Endothelial cell of umbilical vein (primary cell): ENCODE results near the gene VGLL3. TPM values are rescaled to one million over a fixed set of nuclear protein-coding genes. Genes with fewer than 3 reads are reported as not detected.

Source experiments
- BruUV-seq: library from RNA; stranded (reverse); fragments of 400-500 nt; replicated peaks from 2 replicates; lab custom pipeline; 2021; lab: Mats Ljungman, UMichigan
- CTCF ChIA-PET: fragments of 300-600, 350-600 bp; sonication (Branson Sonifier 250); formaldehyde crosslinking; loops from one replicate; lab custom pipeline; 2021; ENCODE audit warnings: antibody characterized with exemption, inconsistent platforms; lab: Charles Lee
- POLR2A ChIA-PET: fragments of 300-600, 350-600 bp; sonication (Branson Sonifier 250); formaldehyde crosslinking; loops from one replicate; lab custom pipeline; 2021; ENCODE audit warnings: antibody characterized with exemption, inconsistent platforms; lab: Charles Lee
- DNase-seq: peaks from one replicate; pipeline ENCODE4 v3.0.0-alpha.2; 2011; ENCODE audit warnings: low read depth, low spot score
- FAIRE-seq: peaks from 2 replicates; lab custom pipeline; 2011; peaks lifted over from hg19 to GRCh38; lab: Jason Lieb, UNC
- H2AFZ ChIP-seq: 2 replicates; pipeline ENCODE4 v1.6.0; 2012; ENCODE audit warnings: low read depth, low read length, control low read depth, inconsistent platforms
- H3K27ac ChIP-seq: 2 replicates; pipeline ENCODE4 v1.5.1; 2011; ENCODE audit warnings: low read depth, mild to moderate bottlenecking, control low read depth, low read length, moderate library complexity; ENCODE audit not compliant: insufficient read depth
- H3K27me3 ChIP-seq, 2 experiments: 2 replicates each; pipeline versions ENCODE4 v1.6.0 to v1.6.1; 2011; ENCODE audit warnings: low read length in 2 of 2, mixed read lengths in 1 of 2; ENCODE audit not compliant: control insufficient read depth in 2 of 2, insufficient read depth in 2 of 2
- H3K36me3 ChIP-seq, 2 experiments: 2 replicates in 1 of 2; 3 replicates in 1 of 2; pipeline ENCODE4 v1.5.1; 2011; ENCODE audit warnings: low read length in 2 of 2, mild to moderate bottlenecking in 1 of 2, moderate library complexity in 1 of 2; ENCODE audit not compliant: control insufficient read depth in 2 of 2, insufficient read depth in 2 of 2; ENCODE audit errors: extremely low read depth in 1 of 2
- H3K4me1 ChIP-seq: 3 replicates; pipeline ENCODE4 v1.5.1; 2011; ENCODE audit warnings: mild to moderate bottlenecking, low read length; ENCODE audit not compliant: control insufficient read depth, insufficient read depth; ENCODE audit errors: extremely low read depth
- H3K4me2 ChIP-seq: 2 replicates; pipeline ENCODE4 v1.6.1; 2011; ENCODE audit warnings: low read length, control low read depth, mixed read lengths; ENCODE audit not compliant: insufficient read depth
- H3K4me3 ChIP-seq, 3 experiments: fragments of 200-600 bp in 1 of 3; sonication (generic), shearing (Covaris generic) in 1 of 3; replicated peaks in 1 of 3; 2 replicates each; pipeline ENCODE4 v1.5.1; 2011 to 2016; ENCODE audit warnings: control low read depth in 3 of 3, low read length in 3 of 3, mild to moderate bottlenecking in 2 of 3, inconsistent platforms in 1 of 3, low read depth in 1 of 3, moderate library complexity in 1 of 3; ENCODE audit not compliant: insufficient read depth in 1 of 3
- H3K79me2 ChIP-seq: 2 replicates; pipeline ENCODE4 v1.6.0; 2012; ENCODE audit warnings: low read length, inconsistent platforms; ENCODE audit not compliant: control insufficient read depth, insufficient read depth
- H3K9ac ChIP-seq: replicated peaks from 2 replicates; pipeline ENCODE3; 2011; ENCODE audit warnings: low read length, control low read depth; ENCODE audit not compliant: insufficient read depth; ENCODE audit errors: extremely low read depth
- H3K9me1 ChIP-seq: replicated peaks from 3 replicates; pipeline ENCODE4 v1.6.0; 2011; ENCODE audit warnings: mild to moderate bottlenecking, low read length; ENCODE audit not compliant: control insufficient read depth, insufficient read depth; ENCODE audit errors: extremely low read depth
- H3K9me3 ChIP-seq: replicated peaks from 2 replicates; pipeline ENCODE4 v1.5.1; 2012; ENCODE audit warnings: low read length, inconsistent platforms; ENCODE audit not compliant: control insufficient read depth, insufficient read depth
- H4K20me1 ChIP-seq: replicated peaks from 2 replicates; pipeline ENCODE3; 2011; ENCODE audit warnings: mild to moderate bottlenecking, low read length; ENCODE audit not compliant: control insufficient read depth, insufficient read depth; ENCODE audit errors: extremely low read depth
- FOS ChIP-seq: IDR thresholded peaks from 2 replicates; pipeline ENCODE4 v1.6.1; 2011; ENCODE audit warnings: mild to moderate bottlenecking, low read length, moderate library complexity, borderline replicate concordance; ENCODE audit not compliant: insufficient read depth
- GATA2 ChIP-seq: IDR thresholded peaks from 2 replicates; pipeline ENCODE4 v1.7.0; 2011; ENCODE audit warnings: low read depth, mild to moderate bottlenecking, moderate library complexity, mixed read lengths, low read length; ENCODE audit not compliant: insufficient read length, insufficient read depth
- JUN ChIP-seq: IDR thresholded peaks from 2 replicates; pipeline ENCODE4 v1.6.1; 2011; ENCODE audit warnings: borderline replicate concordance, low read depth; ENCODE audit not compliant: insufficient read length, insufficient read depth
- MYC ChIP-seq: IDR thresholded peaks from one replicate; pipeline ENCODE4 v1.6.1; 2011; ENCODE audit warnings: mild to moderate bottlenecking, low read depth, low read length
- POLR2AphosphoS5 ChIP-seq: IDR thresholded peaks from 2 replicates; pipeline ENCODE4 v1.6.1; 2012; ENCODE audit warnings: low read depth, mild to moderate bottlenecking, control low read depth, low read length, moderate library complexity; ENCODE audit not compliant: insufficient read depth
- dilution Hi-C: fragments of 300-500 bp; cut with MboI; formaldehyde crosslinking; loops from one replicate; pipeline ENCODE4 v1.15.0; 2019; ENCODE audit warnings: low sequenced_read_pairs; ENCODE audit not compliant: extremely low pct_ligation_motif_present
- intact Hi-C: fragments of 100-400 bp; cut with micrococcal nuclease; formaldehyde crosslinking; loops from one replicate; pipeline ENCODE4 v1.10.0; 2022
- polyA plus RNA-seq, 4 experiments: library from polyadenylated mRNA; depleted of rRNA in 3 of 4; stranded (reverse) in 3 of 4; unstranded in 1 of 4; fragments of >200 nt; gene quantifications; 2 replicates each; pipeline versions ENCODE4 v1.2.1 to v1.2.3, GENCODE V29; 2011 to 2012; ENCODE audit warnings: missing spikeins in 1 of 4
- total RNA-seq: library from RNA; stranded (reverse); gene quantifications from 2 replicates; pipeline ENCODE4 v1.2.3, GENCODE V29; 2021

The VGLL3 gene
- total and polyA plus RNA-seq, 2 donors (not counting 3 experiments of a cell fraction or from before 2014, with no cell fraction given): 4.2 to 12.0 TPM

DNA sequence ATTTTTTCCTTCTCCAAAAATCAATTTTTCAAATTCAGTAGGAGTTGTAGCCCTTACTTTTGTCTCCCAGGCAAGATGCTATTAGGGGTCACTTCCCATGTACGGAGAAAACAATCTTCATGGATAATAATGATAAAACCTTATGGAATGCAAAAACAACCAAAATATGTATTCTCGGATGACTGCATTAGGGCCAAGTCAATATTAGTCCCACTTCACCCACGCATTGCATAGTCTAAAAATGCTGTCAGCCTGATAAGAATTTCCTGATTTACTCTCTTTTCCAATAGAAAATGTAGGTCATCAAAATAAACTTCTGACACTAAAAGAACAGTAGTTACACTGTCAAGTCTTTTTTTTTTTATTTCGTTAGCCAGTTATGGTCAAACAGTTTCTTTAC lies 2.7 kb downstream of the VGLL3 start:
- ChIA-PET CTCF (no interaction called here), POLR2A (no interaction called here)
- TF ChIP-seq FOS (peak; percentile 20), POLR2AphosphoS5 (peak; percentile 35), GATA2 (peak; percentile 42), JUN (no peak)
- peak; percentile 72 for FAIRE-seq
- H3K79me2 ChIP-seq: peaks cover 12% of the 10 kb centered on the region
- DNase-seq: peak; percentile 61
- peaks cover 35% of the 10 kb centered on the region for H3K4me1 ChIP-seq
- H3K4me3 ChIP-seq: no peak overlapping the region
- H3K36me3 ChIP-seq: no peaks in the 10 kb centered on the region
- no peak overlapping the region for H2AFZ ChIP-seq
- BruUV-seq: no TSS peak
- H4K20me1 ChIP-seq: no peaks in the 10 kb centered on the region
- H3K27me3 ChIP-seq: peaks cover 0 to 3% of the 10 kb centered on the region in 2 experiments
- no peak overlapping the region for H3K27ac ChIP-seq
- H3K4me2 ChIP-seq: peak overlapping the region; percentile 65
- intact Hi-C loops: no loop called here
- H3K9me3 ChIP-seq: no peaks in the 10 kb centered on the region
- dilution Hi-C loops: no loop called here
- peak overlapping the region; percentile 47 for H3K9ac ChIP-seq
- no peaks in the 10 kb centered on the region for H3K9me1 ChIP-seq

DNA sequence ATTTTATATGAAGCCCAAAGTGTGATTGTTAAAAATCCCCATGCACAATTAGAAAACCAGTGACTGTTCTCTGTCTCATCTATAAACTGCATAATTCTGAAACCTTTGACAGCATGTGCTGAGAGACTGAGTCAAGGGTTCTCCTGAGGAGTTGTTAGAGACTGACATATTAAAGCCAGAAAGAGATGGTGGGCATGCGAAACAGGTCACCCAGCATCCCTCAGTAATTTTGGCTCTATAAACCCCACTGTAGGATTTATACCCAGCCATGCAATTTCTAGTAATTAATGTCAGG lies 3.6 kb downstream of the VGLL3 start:
- Histone ChIP-seq H3K27me3 (peaks cover 0 to 3% of the 10 kb centered on the region in 2 experiments), H3K9me3 (no peaks in the 10 kb centered on the region), H4K20me1 (no peaks in the 10 kb centered on the region), H3K79me2 (peaks cover 12% of the 10 kb centered on the region), H3K4me2 (peak overlapping the region; percentile 22), H3K4me1 (peaks cover 35% of the 10 kb centered on the region), H3K9me1 (no peaks in the 10 kb centered on the region), H3K4me3 (no peak overlapping the region), H3K9ac (no peak overlapping the region), H3K36me3 (no peaks in the 10 kb centered on the region), H3K27ac (peak overlapping the region; percentile 11), H2AFZ (no peak overlapping the region)
- CTCF ChIA-PET: interaction anchor here (1.3 kb wide), 1 partner anchor 9 kb away, joined by 6 read pairs; no protein-coding TSS in a partner anchor
- POLR2A ChIA-PET: no interaction called here
- intact Hi-C loops: no loop called here
- TF ChIP-seq MYC (no peak), JUN (no peak), FOS (no peak)
- BruUV-seq: no TSS peak
- no peak for FAIRE-seq
- no peak for DNase-seq
- dilution Hi-C loops: no loop called here
